Transverse colon (tissue), 4 donors: ENCODE measurements around the gene SPACA6.

Source experiments
- CTCF ChIP-seq, 5 experiments: fragments of 200-600 bp in 3 of 5; fragments of 450-650 bp in 2 of 5; sonication (generic) in 3 of 5; IDR thresholded peaks; 1 replicate in 2 of 5; 2 replicates in 3 of 5; pipeline ENCODE4 v1.5.1; 2016 to 2017; ENCODE audit warnings: antibody characterized with exemption in 5 of 5, inconsistent platforms in 3 of 5, mild to moderate bottlenecking in 2 of 5, moderate library complexity in 1 of 5
- EP300 ChIP-seq: sonication (generic); formaldehyde crosslinking; IDR thresholded peaks from one replicate; pipeline ENCODE4 v1.6.1; 2017; ENCODE audit warnings: antibody characterized with exemption, low read depth
- POLR2A ChIP-seq: fragments of 450-650 bp; IDR thresholded peaks from one replicate; pipeline ENCODE4 v1.6.1; 2016; ENCODE audit warnings: antibody characterized with exemption, mild to moderate bottlenecking, moderate library complexity
- POLR2AphosphoS5 ChIP-seq, 3 donors: sonication (generic); formaldehyde crosslinking; IDR thresholded peaks; one replicate each; pipeline ENCODE4 v1.6.1; 2016; ENCODE audit warnings: antibody characterized with exemption in 3 of 3

- TF ChIP-seq CTCF (IDR thresholded peaks at IDR 0.05), result no peak
- TF ChIP-seq POLR2AphosphoS5 (IDR thresholded peaks at IDR 0.05), result no peak
- TF ChIP-seq POLR2A, result no peak
- TF ChIP-seq EP300, result no peak
Measured at GRCh38 chr19:51751655-51752054, 58.5 kb downstream of the SPACA6 start, which contains the start of gene FPR1.
